DOHH2 (cell line): ENCODE results near the gene TTBK1.

Experiments used
- EZH2phosphoT487 ChIP-seq: fragments of 200-600 bp; sonication (generic); IDR thresholded peaks from 2 replicates; pipeline ENCODE4 v1.6.1; 2017; ENCODE audit warnings: borderline replicate concordance, mild to moderate bottlenecking, antibody characterized with exemption, low read length, moderate library complexity, mixed read lengths
- TF ChIP-seq, protein P1 (sequence below): fragments of 200-600 bp; sonication (generic); IDR thresholded peaks from one replicate; pipeline ENCODE4 v1.5.1; 2014; ENCODE audit warnings: antibody characterized with exemption, mild to moderate bottlenecking, low read depth, low read length; ENCODE audit not compliant: poor library complexity, severe bottlenecking

DNA sequence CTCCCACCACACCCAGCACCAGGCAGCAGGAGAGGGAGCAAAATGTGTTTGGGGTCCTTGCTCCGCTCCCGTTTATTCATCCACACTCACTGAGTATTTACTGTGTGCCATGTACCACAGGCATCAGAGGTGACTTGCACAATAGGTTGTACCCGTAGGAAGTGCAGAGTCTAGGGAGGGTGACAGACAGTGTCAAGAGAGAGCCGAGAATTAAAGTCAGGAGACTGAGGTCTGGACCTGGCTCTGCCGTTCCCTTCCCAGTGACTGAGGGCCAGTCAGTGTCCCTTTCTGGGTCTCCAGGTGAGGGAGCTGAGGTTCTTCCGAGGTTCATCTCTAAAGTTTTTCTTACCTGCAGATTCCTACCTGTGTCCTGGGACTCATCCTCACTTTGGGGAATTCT, 22.3 kb downstream of the TTBK1 start:
- TF ChIP-seq, protein P1, sequence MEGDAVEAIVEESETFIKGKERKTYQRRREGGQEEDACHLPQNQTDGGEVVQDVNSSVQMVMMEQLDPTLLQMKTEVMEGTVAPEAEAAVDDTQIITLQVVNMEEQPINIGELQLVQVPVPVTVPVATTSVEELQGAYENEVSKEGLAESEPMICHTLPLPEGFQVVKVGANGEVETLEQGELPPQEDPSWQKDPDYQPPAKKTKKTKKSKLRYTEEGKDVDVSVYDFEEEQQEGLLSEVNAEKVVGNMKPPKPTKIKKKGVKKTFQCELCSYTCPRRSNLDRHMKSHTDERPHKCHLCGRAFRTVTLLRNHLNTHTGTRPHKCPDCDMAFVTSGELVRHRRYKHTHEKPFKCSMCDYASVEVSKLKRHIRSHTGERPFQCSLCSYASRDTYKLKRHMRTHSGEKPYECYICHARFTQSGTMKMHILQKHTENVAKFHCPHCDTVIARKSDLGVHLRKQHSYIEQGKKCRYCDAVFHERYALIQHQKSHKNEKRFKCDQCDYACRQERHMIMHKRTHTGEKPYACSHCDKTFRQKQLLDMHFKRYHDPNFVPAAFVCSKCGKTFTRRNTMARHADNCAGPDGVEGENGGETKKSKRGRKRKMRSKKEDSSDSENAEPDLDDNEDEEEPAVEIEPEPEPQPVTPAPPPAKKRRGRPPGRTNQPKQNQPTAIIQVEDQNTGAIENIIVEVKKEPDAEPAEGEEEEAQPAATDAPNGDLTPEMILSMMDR = no peak
- TF ChIP-seq EZH2phosphoT487 = no peak
